K562 (cell line): ENCODE data around the gene TEX22. TPM values are rescaled to one million over a fixed set of nuclear protein-coding genes. Genes with fewer than 3 reads are reported as not detected.

Source experiments
- CBFA2T3 ChIP-seq: fragments of 450-650 bp; IDR thresholded peaks from 2 replicates; pipeline ENCODE4 v1.6.1; 2017
- HMG20A ChIP-seq: fragments of 450-650 bp; formaldehyde crosslinking; conservative IDR thresholded peaks from 2 replicates; pipeline ENCODE4 v1.4.0; 2020; ENCODE audit warnings: mild to moderate bottlenecking, mixed read lengths
- PTRF ChIP-seq: fragments of 450-650 bp; IDR thresholded peaks from 2 replicates; pipeline ENCODE4 v1.6.1; 2016; ENCODE audit warnings: mild to moderate bottlenecking, missing genetic modification characterization, missing compliant biosample characterization
- polyA plus RNA-seq, 8 experiments: library from polyadenylated mRNA; depleted of rRNA in 4 of 8; stranded (reverse) in 5 of 8; unstranded in 3 of 8; fragments of >200 nt; fragmentation: Nextera tagmentation in 2 of 8; fragmentation: Illumina TruSeq in 1 of 8; extraction: Ambion mirVana in 2 of 8; extraction: Trizol in 1 of 8; gene quantifications; 2 replicates each; pipeline versions ENCODE4 v1.2.1 to v1.2.3, GENCODE V29; 2011 to 2014; ENCODE audit warnings: inconsistent platforms in 1 of 8, missing spikeins in 1 of 8
- total RNA-seq, 7 experiments: library from RNA; depleted of rRNA in 6 of 7; stranded (reverse); fragments of >200 nt in 6 of 7; fragmentation: Illumina TruSeq in 2 of 7; extraction: Trizol in 2 of 7; gene quantifications; 2 replicates each; pipeline versions ENCODE4 v1.2.1 to v1.2.3, GENCODE V29; 2011 to 2021; ENCODE audit warnings: low replicate concordance in 1 of 7
- TF ChIP-seq, protein P1 (sequence below): fragments of 450-650 bp; IDR thresholded peaks from 2 replicates; pipeline ENCODE4 v1.6.1; 2016; ENCODE audit warnings: mild to moderate bottlenecking, moderate library complexity

Gene TEX22
- total and polyA plus RNA-seq, 9 of the 15 experiments (the other 6 are each of a cell fraction or from before 2014, with no cell fraction given) = 0.04 to 1.7 (median 0.23) TPM; not detected in 2

DNA sequence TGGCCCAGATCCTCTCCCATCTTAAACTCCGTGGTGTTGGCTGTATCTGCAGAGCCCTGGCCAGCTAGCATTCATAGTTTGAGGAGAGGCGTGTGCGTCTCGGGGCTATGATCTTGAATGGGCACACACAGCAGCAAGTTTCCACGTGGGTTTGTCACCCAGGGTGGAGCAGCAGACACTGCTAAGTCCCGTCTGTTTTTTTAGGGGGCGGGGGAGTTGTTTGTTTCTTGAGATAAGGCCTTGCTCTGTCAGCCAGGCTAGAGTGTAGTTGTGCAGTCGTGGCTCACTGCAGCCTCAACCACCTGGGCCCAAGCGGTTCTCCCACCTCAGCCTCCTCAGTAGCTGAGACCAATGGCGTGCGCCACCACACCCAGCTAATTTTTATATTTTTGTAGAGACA lies 20.1 kb upstream of the TEX22 start (continued):
- TF ChIP-seq, protein P1, sequence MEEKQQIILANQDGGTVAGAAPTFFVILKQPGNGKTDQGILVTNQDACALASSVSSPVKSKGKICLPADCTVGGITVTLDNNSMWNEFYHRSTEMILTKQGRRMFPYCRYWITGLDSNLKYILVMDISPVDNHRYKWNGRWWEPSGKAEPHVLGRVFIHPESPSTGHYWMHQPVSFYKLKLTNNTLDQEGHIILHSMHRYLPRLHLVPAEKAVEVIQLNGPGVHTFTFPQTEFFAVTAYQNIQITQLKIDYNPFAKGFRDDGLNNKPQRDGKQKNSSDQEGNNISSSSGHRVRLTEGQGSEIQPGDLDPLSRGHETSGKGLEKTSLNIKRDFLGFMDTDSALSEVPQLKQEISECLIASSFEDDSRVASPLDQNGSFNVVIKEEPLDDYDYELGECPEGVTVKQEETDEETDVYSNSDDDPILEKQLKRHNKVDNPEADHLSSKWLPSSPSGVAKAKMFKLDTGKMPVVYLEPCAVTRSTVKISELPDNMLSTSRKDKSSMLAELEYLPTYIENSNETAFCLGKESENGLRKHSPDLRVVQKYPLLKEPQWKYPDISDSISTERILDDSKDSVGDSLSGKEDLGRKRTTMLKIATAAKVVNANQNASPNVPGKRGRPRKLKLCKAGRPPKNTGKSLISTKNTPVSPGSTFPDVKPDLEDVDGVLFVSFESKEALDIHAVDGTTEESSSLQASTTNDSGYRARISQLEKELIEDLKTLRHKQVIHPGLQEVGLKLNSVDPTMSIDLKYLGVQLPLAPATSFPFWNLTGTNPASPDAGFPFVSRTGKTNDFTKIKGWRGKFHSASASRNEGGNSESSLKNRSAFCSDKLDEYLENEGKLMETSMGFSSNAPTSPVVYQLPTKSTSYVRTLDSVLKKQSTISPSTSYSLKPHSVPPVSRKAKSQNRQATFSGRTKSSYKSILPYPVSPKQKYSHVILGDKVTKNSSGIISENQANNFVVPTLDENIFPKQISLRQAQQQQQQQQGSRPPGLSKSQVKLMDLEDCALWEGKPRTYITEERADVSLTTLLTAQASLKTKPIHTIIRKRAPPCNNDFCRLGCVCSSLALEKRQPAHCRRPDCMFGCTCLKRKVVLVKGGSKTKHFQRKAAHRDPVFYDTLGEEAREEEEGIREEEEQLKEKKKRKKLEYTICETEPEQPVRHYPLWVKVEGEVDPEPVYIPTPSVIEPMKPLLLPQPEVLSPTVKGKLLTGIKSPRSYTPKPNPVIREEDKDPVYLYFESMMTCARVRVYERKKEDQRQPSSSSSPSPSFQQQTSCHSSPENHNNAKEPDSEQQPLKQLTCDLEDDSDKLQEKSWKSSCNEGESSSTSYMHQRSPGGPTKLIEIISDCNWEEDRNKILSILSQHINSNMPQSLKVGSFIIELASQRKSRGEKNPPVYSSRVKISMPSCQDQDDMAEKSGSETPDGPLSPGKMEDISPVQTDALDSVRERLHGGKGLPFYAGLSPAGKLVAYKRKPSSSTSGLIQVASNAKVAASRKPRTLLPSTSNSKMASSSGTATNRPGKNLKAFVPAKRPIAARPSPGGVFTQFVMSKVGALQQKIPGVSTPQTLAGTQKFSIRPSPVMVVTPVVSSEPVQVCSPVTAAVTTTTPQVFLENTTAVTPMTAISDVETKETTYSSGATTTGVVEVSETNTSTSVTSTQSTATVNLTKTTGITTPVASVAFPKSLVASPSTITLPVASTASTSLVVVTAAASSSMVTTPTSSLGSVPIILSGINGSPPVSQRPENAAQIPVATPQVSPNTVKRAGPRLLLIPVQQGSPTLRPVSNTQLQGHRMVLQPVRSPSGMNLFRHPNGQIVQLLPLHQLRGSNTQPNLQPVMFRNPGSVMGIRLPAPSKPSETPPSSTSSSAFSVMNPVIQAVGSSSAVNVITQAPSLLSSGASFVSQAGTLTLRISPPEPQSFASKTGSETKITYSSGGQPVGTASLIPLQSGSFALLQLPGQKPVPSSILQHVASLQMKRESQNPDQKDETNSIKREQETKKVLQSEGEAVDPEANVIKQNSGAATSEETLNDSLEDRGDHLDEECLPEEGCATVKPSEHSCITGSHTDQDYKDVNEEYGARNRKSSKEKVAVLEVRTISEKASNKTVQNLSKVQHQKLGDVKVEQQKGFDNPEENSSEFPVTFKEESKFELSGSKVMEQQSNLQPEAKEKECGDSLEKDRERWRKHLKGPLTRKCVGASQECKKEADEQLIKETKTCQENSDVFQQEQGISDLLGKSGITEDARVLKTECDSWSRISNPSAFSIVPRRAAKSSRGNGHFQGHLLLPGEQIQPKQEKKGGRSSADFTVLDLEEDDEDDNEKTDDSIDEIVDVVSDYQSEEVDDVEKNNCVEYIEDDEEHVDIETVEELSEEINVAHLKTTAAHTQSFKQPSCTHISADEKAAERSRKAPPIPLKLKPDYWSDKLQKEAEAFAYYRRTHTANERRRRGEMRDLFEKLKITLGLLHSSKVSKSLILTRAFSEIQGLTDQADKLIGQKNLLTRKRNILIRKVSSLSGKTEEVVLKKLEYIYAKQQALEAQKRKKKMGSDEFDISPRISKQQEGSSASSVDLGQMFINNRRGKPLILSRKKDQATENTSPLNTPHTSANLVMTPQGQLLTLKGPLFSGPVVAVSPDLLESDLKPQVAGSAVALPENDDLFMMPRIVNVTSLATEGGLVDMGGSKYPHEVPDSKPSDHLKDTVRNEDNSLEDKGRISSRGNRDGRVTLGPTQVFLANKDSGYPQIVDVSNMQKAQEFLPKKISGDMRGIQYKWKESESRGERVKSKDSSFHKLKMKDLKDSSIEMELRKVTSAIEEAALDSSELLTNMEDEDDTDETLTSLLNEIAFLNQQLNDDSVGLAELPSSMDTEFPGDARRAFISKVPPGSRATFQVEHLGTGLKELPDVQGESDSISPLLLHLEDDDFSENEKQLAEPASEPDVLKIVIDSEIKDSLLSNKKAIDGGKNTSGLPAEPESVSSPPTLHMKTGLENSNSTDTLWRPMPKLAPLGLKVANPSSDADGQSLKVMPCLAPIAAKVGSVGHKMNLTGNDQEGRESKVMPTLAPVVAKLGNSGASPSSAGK = peak; percentile 35; the same call in 1 of the 2 replicates
- no peak for TF ChIP-seq PTRF (tag)
- peak; percentile 43 for TF ChIP-seq CBFA2T3
- TF ChIP-seq HMG20A = no peak
